GM19452 (cell line): ENCODE measurements around the gene TCN1.
"Not testable (repeated sequence)": the region's sequence is repeated elsewhere in the genome, so short reads cannot be mapped to it uniquely, and the experiment has no call there.

Source experiments
- ATAC-seq: cut with Tn5 transposase; IDR thresholded peaks from one replicate; pipeline ENCODE4 v1.9.1; 2021; ENCODE audit not compliant: unreplicated experiment

Gene TCN1

DNA sequence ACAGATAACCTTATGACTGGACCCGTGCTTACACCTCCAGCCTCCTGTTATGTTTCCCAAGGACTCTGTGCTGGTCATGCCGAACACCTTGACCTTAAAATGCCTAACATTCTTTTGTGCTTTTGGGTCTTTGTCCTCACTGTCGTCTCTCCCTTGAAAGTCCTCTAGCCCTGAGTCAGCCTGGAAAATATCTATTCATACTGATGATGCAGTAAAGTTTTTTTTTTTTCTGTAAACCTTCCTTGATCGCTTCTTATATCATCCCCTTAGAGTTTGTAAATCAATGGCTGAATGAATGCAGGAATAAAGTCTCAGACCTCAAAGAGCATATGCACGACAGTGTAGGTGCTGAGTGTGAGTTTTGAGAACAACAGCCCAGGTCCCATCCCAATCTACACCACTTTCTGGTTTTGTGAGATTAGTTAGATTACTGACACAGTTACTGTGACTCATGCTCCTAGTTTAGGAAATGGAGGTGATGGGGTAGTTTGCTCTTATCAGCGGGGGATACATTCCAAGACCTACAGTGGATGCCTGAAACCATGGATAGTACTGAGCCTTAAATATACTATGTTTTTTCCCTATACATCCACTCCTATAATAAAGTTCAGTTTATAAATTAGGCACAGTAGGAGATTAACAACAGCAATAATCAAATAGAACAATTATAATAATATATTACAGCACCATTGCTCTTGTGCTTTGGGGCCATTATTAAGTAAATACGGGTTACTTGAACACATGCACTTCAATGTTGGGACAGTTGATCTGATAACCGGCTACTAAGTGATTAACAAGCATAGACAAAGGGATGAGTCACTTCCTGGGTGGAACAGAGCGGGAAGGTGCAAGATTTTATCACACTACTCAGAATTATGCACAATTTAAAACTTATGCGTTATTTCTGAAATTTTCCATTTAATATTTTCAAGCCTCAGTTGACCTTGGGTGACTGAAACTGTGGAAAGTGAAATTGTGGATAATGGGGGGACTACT lies 8.6 kb downstream of the TCN1 start:
- ATAC-seq, result no peak

DNA sequence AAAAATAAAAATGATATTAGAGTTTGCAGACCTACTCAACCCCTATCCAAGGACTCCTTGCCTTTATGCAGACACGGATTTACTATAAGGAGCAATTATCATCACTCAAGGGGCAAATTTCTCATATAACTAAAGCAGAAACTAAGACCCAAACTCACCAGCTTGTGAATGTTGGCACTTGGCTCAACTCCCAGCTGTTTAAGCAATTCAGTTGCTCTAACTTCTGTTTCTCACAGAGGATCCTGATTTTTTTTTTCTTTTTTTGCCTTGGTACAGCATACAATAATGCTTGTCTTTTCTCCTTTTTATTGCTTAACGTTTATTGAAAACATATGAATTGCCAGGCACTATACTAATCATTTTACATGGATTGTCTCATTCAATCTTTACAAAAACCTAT lies 11.4 kb downstream of the TCN1 start:
- no peak for ATAC-seq

- not testable (repeated sequence) for ATAC-seq
Measured at GRCh38 chr11:59851416-59851815, 14.9 kb downstream of the TCN1 start.

DNA sequence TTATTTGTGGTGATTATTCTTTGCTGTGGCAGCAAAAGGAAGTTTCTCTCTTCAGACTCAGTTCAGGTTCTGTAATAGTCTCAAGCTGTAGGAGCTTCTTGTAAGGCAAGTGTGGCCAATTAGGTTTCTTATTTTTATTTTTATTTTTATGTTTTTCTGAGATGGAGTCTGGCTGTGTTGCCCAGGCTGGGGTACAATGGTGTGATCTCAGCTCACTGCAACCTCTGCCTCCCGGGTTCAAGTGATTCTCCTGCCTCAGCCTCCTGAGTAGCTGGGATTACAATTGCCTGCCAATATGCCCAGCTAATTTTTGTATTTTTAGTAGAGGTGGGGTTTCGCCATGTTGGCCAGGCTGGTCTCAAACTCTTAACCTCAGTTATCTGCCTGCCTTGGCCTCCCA lies 16.7 kb downstream of the TCN1 start:
- ATAC-seq, result not testable (repeated sequence)

DNA sequence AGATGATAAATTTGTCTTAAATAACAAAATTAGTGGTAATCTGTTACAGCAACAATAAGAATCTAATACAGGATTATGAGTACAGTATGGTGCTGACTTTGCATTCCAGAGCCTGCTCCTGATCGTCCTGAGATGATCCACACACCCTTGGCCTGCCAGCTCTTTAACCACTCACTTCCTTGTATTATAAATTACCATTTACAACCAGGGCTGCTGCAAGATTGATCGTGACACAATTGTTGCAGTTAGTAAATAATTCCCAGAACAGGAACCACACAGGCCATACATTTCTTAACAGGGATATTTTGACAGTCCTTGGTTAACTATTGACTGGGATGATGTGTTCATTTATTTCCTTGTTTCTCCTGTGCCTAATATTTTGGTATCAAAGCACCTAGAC lies 17.2 kb downstream of the TCN1 start:
- ATAC-seq, result no peak

DNA sequence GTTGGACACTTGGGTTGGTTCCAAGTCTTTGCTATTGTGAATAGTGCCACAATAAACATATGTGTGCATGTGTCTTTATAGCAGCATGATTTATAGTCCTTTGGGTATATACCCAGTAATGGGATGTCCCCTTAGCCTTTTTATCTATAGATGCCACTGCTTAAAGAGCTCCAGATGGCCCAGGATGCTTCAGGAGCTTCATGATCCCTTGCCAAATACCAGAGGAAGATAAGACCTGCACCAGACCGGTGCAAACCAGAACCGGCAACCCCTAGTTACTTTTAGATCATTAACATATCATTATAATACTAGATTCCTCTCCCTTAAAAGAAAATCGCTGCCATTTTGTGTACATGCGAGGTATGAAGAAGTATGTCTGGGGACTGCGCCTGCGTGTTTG lies 17.8 kb downstream of the TCN1 start:
- not testable (repeated sequence) for ATAC-seq

DNA sequence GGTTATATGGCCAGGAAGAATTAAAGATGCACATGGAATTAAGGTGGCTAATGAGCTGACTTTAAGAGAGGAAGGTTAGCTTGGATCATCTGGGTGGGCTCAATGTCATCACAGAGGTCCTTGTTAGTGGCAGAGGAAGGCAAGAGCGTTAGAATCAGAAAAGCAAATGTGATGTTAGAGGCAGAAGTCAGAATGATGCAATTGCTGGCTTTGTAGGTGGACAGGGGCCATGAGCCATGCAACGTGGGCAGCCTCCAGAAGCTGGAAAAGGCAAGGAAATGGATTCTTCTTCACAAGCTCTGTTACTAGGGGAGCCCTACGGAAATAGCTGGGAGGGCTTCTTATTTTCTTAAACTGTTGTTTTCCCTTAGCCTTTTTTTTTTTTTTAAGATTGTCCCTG lies 18.7 kb downstream of the TCN1 start:
- ATAC-seq, result no peak

- ATAC-seq, result no peak
Measured at GRCh38 chr11:59846556-59846955, 19.7 kb downstream of the TCN1 start.

- no peak for ATAC-seq
Measured at GRCh38 chr11:59845399-59845798, 20.9 kb downstream of the TCN1 start, which contains the start of gene CBLIF. TSS of gene CBLIF (minus strand) at chr11:59845499. CDS start at chr11:59845453, 46 bp downstream.

DNA sequence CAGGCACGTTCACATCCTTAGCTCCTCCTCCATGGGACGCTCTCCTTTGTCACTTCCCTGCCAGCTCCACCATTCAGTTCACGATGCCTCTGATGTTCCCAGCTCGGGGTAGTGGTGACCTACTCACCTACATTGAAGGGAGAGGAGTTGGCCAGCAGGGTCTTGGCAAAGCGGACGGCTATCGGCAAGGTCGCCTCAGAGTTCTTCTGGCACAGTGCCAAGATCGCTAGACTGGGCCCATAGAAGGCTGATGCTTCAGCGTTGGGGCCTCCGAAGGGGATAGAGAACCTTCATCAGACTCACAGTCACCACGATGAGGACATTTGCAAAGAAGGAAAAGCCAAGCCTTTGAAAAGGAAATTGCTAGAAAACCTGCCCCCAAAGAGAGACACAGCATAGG lies 24.0 kb downstream of the TCN1 start:
- ATAC-seq, result no peak

DNA sequence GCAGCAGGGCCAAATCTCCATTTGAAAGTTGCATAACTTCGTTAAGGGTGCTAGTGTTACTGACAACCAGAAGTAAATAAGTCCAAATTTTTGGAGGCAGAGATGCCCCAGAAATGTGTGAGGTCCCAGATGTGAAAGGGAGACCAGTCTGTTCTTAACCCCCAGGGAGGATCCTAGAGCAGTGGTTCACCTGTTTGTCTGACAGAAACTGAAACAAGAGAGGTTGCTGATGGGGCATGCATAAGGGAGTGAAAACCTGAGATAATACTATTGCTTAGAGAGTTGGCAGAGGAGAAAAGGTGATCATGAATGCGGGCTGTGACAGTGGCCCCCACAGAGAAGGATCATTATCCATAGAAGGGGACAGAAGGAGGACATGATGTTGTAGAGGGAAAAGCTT lies 24.8 kb downstream of the TCN1 start:
- no peak for ATAC-seq

DNA sequence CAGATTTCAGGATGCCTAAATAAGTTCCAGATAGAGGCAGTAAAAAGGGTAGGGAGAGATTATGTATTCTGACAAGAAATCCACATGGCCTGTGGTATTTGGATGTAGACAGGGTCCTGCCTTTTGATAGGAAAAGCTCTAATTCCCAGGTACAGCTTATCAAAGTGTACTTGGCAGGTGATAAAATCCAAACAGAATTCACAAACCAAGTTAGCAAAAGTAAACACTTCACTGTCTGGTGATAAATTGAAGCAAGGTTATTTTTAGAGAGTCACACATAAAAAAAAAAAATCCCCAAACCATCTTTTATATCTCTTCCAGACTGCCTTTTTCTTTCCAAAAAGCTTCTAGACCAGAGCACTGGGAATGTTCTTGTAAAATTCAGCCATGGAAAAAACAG lies 26.7 kb downstream of the TCN1 start:
- ATAC-seq, result no peak

GRCh38 chr11:59833602-59834001 lies 32.7 kb downstream of the TCN1 start:
- ATAC-seq, result no peak

GRCh38 chr11:59829358-59829757 lies 36.9 kb downstream of the TCN1 start:
- no peak for ATAC-seq

DNA sequence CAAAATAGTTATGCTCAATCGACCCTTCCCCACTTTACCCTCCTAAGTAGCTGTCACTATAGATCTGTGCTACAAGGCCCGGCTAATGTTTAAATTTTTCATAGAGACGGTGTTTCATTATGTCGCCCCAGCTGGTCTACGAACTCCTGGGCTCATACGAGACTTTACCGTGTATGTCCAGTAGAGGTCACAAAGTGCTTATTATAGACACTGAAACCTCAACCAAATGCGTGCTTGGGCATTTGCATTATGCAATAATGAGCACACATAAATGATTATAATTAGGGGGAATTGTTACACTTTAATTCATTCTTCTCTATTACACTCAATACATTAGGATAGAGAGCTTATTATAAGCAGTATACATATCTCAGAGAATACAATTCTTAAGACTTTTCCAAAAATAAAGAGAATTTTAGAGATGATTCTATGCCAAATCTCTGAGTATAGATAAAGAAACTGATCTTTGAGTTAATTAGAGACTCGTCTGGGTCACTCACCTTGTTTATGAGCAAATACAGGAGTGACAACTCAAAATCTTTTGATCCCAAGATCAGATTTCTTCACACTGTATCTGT lies 43.2 kb downstream of the TCN1 start:
- peak; percentile 81 for ATAC-seq

- no peak for ATAC-seq
Measured at GRCh38 chr11:59818572-59818971, 47.7 kb downstream of the TCN1 start.

DNA sequence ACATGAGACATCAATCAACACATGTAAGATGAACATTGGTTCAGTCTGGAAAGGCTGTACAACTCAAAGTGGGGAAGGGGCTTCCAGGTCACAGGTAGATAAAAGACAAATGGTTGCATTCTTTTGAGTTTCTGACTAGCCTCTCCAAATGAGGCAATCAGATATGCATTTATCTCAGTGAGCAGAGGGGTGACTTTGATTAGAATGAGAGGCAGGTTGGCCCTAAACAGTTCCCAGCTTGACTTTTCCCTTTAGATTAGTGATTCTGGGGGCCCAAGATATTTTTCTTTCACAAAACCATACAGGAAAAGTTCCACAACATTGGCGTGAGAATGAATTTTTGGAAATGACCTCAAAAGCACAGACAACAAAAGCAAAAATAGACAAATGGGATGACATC lies 49.9 kb downstream of the TCN1 start:
- not testable (repeated sequence) for ATAC-seq

- ATAC-seq, result no peak
Measured at GRCh38 chr11:59815754-59816153, 50.5 kb downstream of the TCN1 start.

DNA sequence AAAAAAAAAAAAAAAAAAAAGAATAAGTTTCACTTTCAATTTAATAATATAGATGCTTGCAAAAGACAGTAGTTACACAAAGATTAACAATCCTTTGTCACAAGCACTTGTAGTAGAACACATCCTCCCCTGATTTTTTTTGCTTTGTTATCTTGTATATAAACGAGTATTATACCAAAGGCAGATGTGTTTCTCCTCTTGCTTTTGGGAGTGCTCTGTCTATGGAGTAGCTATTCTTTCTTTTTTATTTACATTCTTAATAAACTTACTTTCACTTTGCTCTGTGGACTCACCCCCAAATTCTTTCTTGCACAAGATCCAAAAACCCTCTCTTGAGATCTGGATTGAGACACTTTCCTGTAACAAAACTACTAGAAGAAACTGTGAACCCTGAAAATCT lies 52.3 kb downstream of the TCN1 start:
- ATAC-seq, result no peak

DNA sequence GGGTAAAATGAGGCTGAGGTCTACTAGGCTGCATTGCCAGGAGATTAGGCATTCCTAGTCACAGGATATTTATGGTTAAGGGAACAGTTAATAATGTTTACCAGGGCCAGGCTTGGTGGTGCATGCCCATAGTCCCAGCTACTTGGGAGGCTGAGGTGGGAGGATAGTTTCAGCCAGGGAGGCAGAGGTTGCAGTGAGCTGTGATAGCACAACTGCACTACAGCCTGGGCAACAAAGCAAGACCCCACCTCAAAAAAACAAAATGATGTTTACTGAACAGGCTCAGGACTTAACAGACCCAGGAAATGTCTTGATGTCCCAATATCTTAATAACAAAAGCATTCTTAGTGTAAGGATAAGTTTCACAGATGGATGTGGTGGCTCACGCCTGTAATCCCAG lies 52.9 kb downstream of the TCN1 start:
- ATAC-seq, result no peak

GRCh38 chr11:59812220-59812619 lies 54.1 kb downstream of the TCN1 start:
- ATAC-seq, result no peak

- ATAC-seq, result no peak
Measured at GRCh38 chr11:59810911-59811259, 55.4 kb downstream of the TCN1 start.
